IPS-20b (cell line): ENCODE results near the gene ANKRD17.

Experiments
- H3K27ac ChIP-seq: one replicate; pipeline ENCODE4 v1.5.1; 2013; ENCODE audit warnings: low read length
- H3K27me3 ChIP-seq: 2 replicates; pipeline ENCODE4 v1.6.1; 2013; ENCODE audit warnings: mild to moderate bottlenecking, low read length, inconsistent platforms; ENCODE audit not compliant: insufficient read depth
- H3K36me3 ChIP-seq: 2 replicates; pipeline ENCODE4 v1.6.1; 2013; ENCODE audit warnings: low read depth, mild to moderate bottlenecking, inconsistent platforms, low read length, moderate library complexity; ENCODE audit not compliant: insufficient read depth
- H3K4me1 ChIP-seq: 2 replicates; pipeline ENCODE4 v1.6.1; 2013; ENCODE audit warnings: mild to moderate bottlenecking, control low read depth, inconsistent platforms, low read length, moderate library complexity; ENCODE audit not compliant: insufficient read depth
- H3K4me3 ChIP-seq: 2 replicates; pipeline ENCODE4 v1.5.1; 2013; ENCODE audit warnings: mild to moderate bottlenecking, low read length, inconsistent platforms
- H3K9ac ChIP-seq: 2 replicates; pipeline ENCODE4 v1.6.1; 2013; ENCODE audit warnings: low read depth, mild to moderate bottlenecking, inconsistent platforms, low read length, moderate library complexity
- H3K9me3 ChIP-seq: 2 replicates; pipeline ENCODE4 v1.6.1; 2013; ENCODE audit warnings: mild to moderate bottlenecking, low read depth, low read length, inconsistent platforms; ENCODE audit not compliant: insufficient read depth

Gene ANKRD17

DNA sequence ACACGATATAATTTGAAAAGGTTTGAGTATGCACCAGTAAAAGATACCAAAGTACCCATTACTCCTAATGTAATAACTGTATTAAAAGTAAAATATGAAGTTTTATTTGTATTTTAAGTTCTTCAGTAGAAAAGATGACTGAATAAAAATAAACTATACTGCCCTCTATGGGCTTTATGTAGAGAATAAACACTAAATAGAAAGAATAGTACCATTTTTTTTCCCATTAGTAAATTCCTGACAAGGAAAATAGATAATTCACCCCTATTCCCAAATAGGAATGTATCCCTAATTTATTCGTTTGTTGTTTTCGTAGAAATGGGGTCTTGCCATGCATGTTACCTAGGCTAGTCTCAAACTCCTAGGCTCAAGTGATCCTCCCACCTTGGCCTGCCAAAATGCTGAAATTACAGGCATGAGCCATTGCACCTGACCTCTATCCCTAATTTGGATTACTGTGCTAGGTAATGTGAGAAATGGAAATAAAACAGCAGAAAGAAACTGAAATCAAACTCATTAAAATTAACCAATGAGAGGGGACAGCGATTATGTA lies 115.5 kb downstream of the ANKRD17 start:
- no peaks in the 10 kb centered on the region for H3K27me3 ChIP-seq
- H3K27ac ChIP-seq: no peak overlapping the region
- H3K4me3 ChIP-seq: no peak overlapping the region
- H3K9me3 ChIP-seq: no peaks in the 10 kb centered on the region
- H3K9ac ChIP-seq: no peak overlapping the region
- H3K4me1 ChIP-seq: no peaks in the 10 kb centered on the region
- H3K36me3 ChIP-seq: peaks cover 99% of the 10 kb centered on the region

- no peak overlapping the region for H3K4me3 ChIP-seq
- H3K4me1 ChIP-seq: no peaks in the 10 kb centered on the region
- H3K27me3 ChIP-seq: no peaks in the 10 kb centered on the region
- peaks cover 99% of the 10 kb centered on the region for H3K36me3 ChIP-seq
- H3K27ac ChIP-seq: no peak overlapping the region
- no peaks in the 10 kb centered on the region for H3K9me3 ChIP-seq
- no peak overlapping the region for H3K9ac ChIP-seq
Measured at GRCh38 chr4:73139991-73140390, 118.6 kb downstream of the ANKRD17 start.

DNA sequence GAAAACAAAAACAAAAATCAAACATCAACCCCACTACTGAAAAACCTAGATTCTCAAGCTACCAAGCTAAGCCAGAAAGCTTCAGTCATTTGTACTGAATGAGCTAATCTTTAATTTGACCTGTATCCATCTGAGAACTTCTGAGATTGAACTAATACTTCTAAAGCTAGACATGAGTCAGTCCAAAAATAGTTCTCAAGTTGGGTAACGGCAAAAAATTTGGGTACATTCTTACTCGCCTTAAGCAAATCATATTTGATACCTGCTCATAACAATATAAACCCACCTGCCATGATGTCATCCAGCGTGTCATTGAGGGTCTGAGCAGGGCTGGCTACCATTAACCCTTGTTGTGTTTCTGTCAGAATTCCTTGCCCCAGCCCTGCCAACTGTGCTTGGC lies 119.4 kb downstream of the ANKRD17 start:
- H3K9ac ChIP-seq: no peak overlapping the region
- no peaks in the 10 kb centered on the region for H3K4me1 ChIP-seq
- H3K4me3 ChIP-seq: no peak overlapping the region
- no peaks in the 10 kb centered on the region for H3K27me3 ChIP-seq
- no peaks in the 10 kb centered on the region for H3K9me3 ChIP-seq
- H3K36me3 ChIP-seq: peaks cover 99% of the 10 kb centered on the region
- H3K27ac ChIP-seq: no peak overlapping the region

- Histone ChIP-seq H3K27me3 (no peaks in the 10 kb centered on the region), H3K9me3 (no peaks in the 10 kb centered on the region), H3K4me3 (no peak overlapping the region), H3K36me3 (peaks cover 93% of the 10 kb centered on the region), H3K27ac (no peak overlapping the region), H3K9ac (no peak overlapping the region), H3K4me1 (no peaks in the 10 kb centered on the region)
Measured at GRCh38 chr4:73137121-73137520, 121.5 kb downstream of the ANKRD17 start.

GRCh38 chr4:73133784-73134183 lies 124.8 kb downstream of the ANKRD17 start:
- Histone ChIP-seq H3K4me1 (no peaks in the 10 kb centered on the region), H3K36me3 (peaks cover 79% of the 10 kb centered on the region), H3K9ac (no peak overlapping the region), H3K9me3 (no peaks in the 10 kb centered on the region), H3K27ac (no peak overlapping the region), H3K4me3 (no peak overlapping the region), H3K27me3 (no peaks in the 10 kb centered on the region)

GRCh38 chr4:73131281-73131680 lies 127.3 kb downstream of the ANKRD17 start:
- Histone ChIP-seq H3K9ac (no peak overlapping the region), H3K9me3 (no peaks in the 10 kb centered on the region), H3K36me3 (peaks cover 68% of the 10 kb centered on the region), H3K4me3 (no peak overlapping the region), H3K27me3 (no peaks in the 10 kb centered on the region), H3K27ac (no peak overlapping the region), H3K4me1 (no peaks in the 10 kb centered on the region)

- Histone ChIP-seq H3K27ac (no peak overlapping the region), H3K36me3 (peaks cover 68% of the 10 kb centered on the region), H3K4me3 (no peak overlapping the region), H3K9me3 (no peaks in the 10 kb centered on the region), H3K4me1 (no peaks in the 10 kb centered on the region), H3K27me3 (no peaks in the 10 kb centered on the region), H3K9ac (no peak overlapping the region)
Measured at GRCh38 chr4:73129319-73129718, 129.3 kb downstream of the ANKRD17 start.

GRCh38 chr4:73127839-73128453 lies 130.7 kb downstream of the ANKRD17 start:
- no peaks in the 10 kb centered on the region for H3K4me1 ChIP-seq
- no peaks in the 10 kb centered on the region for H3K27me3 ChIP-seq
- H3K36me3 ChIP-seq: peaks cover 72% of the 10 kb centered on the region
- H3K9ac ChIP-seq: no peak overlapping the region
- no peak overlapping the region for H3K27ac ChIP-seq
- H3K4me3 ChIP-seq: no peak overlapping the region
- no peaks in the 10 kb centered on the region for H3K9me3 ChIP-seq

- Histone ChIP-seq H3K9me3 (no peaks in the 10 kb centered on the region), H3K36me3 (peaks cover 86% of the 10 kb centered on the region), H3K27me3 (no peaks in the 10 kb centered on the region), H3K27ac (no peak overlapping the region), H3K4me1 (peaks cover 4% of the 10 kb centered on the region; the same call in 1 of the 2 replicates), H3K9ac (no peak overlapping the region), H3K4me3 (no peak overlapping the region)
Measured at GRCh38 chr4:73109493-73109892, 149.1 kb downstream of the ANKRD17 start.

- no peak overlapping the region for H3K4me3 ChIP-seq
- H3K27me3 ChIP-seq: no peaks in the 10 kb centered on the region
- H3K4me1 ChIP-seq: peaks cover 4% of the 10 kb centered on the region; the same call in 1 of the 2 replicates
- no peak overlapping the region for H3K9ac ChIP-seq
- peaks cover 86% of the 10 kb centered on the region for H3K36me3 ChIP-seq
- no peak overlapping the region for H3K27ac ChIP-seq
- no peaks in the 10 kb centered on the region for H3K9me3 ChIP-seq
Measured at GRCh38 chr4:73104695-73105094, 153.9 kb downstream of the ANKRD17 start.

DNA sequence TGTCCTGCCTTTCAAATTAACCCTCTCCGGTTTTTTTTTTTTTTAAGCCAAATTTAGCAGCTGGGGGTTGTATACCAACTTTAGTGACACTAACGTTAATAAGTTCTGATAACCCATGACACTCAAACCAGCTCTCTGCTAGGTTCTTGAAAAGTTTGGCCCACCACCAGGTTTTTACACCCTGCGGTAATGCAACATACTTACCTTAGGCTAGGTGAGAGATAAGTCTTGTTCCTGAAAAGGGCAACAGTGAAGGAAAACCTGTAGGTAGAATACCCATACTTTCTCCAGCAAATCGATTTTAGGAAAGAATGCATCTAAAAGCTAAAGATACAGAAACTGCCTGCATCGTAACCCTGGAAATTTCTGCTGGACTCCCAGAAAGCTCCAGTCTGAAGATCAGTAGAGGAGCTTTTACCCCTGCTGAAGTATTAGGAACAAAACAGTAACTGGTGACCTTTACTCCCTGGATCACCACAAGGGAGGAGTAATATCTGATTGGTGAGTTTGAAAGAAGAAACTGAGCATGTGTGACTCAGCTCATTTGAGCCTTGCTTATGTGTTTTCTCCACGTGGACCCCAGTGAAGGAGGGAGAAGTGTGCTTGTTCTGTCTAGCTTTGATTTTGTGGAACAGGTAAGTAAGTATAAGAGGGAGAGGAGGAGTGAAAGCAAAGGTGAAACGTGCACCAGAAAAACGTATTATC lies 154.6 kb downstream of the ANKRD17 start:
- Histone ChIP-seq H3K36me3 (peaks cover 86% of the 10 kb centered on the region), H3K27ac (no peak overlapping the region), H3K4me3 (no peak overlapping the region), H3K27me3 (no peaks in the 10 kb centered on the region), H3K9ac (no peak overlapping the region), H3K4me1 (peaks cover 4% of the 10 kb centered on the region; the same call in 1 of the 2 replicates), H3K9me3 (no peaks in the 10 kb centered on the region)

- H3K9me3 ChIP-seq: no peaks in the 10 kb centered on the region
- no peaks in the 10 kb centered on the region for H3K27me3 ChIP-seq
- no peaks in the 10 kb centered on the region for H3K4me1 ChIP-seq
- H3K36me3 ChIP-seq: peaks cover 95% of the 10 kb centered on the region
- H3K4me3 ChIP-seq: no peak overlapping the region
- no peak overlapping the region for H3K27ac ChIP-seq
- H3K9ac ChIP-seq: no peak overlapping the region
Measured at GRCh38 chr4:73099143-73099542, 159.5 kb downstream of the ANKRD17 start.
